ENCODE results near the gene CDH4.

DNA sequence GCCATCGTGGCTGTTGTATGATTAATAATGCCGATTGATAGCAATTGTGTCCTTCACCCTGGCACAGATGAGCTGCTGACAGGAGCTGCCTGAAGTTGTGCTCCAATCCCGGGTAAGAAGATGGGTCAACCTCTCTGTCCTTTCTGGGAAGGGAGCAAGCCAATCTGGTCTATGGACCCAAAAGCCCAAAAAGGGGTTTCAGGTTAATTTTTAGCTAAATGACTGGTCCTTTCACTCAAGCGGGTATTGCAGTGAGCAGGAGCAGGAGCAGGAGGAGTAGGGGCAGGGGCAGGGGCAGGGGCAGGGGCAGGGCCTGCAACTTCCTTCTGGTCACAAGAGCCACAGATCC is 648.9 kb downstream of the CDH4 start:
- TF ChIP-seq, protein P1, sequence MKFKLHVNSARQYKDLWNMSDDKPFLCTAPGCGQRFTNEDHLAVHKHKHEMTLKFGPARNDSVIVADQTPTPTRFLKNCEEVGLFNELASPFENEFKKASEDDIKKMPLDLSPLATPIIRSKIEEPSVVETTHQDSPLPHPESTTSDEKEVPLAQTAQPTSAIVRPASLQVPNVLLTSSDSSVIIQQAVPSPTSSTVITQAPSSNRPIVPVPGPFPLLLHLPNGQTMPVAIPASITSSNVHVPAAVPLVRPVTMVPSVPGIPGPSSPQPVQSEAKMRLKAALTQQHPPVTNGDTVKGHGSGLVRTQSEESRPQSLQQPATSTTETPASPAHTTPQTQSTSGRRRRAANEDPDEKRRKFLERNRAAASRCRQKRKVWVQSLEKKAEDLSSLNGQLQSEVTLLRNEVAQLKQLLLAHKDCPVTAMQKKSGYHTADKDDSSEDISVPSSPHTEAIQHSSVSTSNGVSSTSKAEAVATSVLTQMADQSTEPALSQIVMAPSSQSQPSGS (tag by site-specific recombination; IDR thresholded peaks at IDR 0.05; ENCODE audit: low read depth): no peak
- TF ChIP-seq ZNF544 (tag by site-specific recombination; IDR thresholded peaks at IDR 0.05): no peak
